HCT116 (cell line): ENCODE measurements around the gene DNAJC25. TPM values are rescaled to one million over a fixed set of nuclear protein-coding genes. Genes with fewer than 3 reads are reported as not detected.

ENCODE experiments used
- ATAC-seq: fragments of 200-7000 bp; cut with Tn5 transposase; 2 replicates; pipeline ENCODE4 v1.9.1; 2020; ENCODE audit warnings: mild to moderate bottlenecking, moderate library complexity
- BruUV-seq: library from RNA; stranded (reverse); fragments of 400-500 nt; replicated peaks from 2 replicates; lab custom pipeline; 2021; lab: Mats Ljungman, UMichigan
- CTCF ChIA-PET: fragments of 300-600 bp; sonication (Branson Sonifier 250); formaldehyde crosslinking; loops from one replicate; lab custom pipeline; 2021; ENCODE audit warnings: antibody characterized with exemption; lab: Charles Lee
- POLR2A ChIA-PET: fragments of 300-600, 350-600 bp; sonication (Branson Sonifier 250); formaldehyde crosslinking; loops from one replicate; lab custom pipeline; 2021; ENCODE audit warnings: antibody characterized with exemption; lab: Charles Lee
- RAD21 ChIA-PET, 2 experiments: fragments of 300-600 bp; sonication (Branson Sonifier 250); formaldehyde crosslinking; loops; one replicate each; lab custom pipeline; 2023; ENCODE audit warnings: low total read pairs in 2 of 2; ENCODE audit not compliant: uncharacterized antibody in 2 of 2, unreplicated experiment in 2 of 2, low non-redundant PET in 1 of 2; lab: Charles Lee
- DNase-seq: peaks from one replicate; pipeline ENCODE4 v3.0.0-alpha.2; 2010; ENCODE audit warnings: low read depth, low spot score
- H2AFZ ChIP-seq: fragments of 200-600 bp; shearing (Covaris generic), sonication (generic); 2 replicates; pipeline ENCODE4 v1.6.1; 2017; ENCODE audit warnings: low read depth, mixed run types, mixed read lengths, antibody characterized with exemption, low read length; ENCODE audit not compliant: poor library complexity, severe bottlenecking
- H3K27ac ChIP-seq: 2 replicates; pipeline ENCODE4 v1.5.1; 2012; ENCODE audit warnings: low read depth, low read length
- H3K27me3 ChIP-seq: fragments of 200-600 bp; sonication (generic); 2 replicates; pipeline ENCODE4 v1.6.1; 2016; ENCODE audit warnings: mixed run types, low read length, mixed read lengths; ENCODE audit not compliant: insufficient read depth
- H3K36me3 ChIP-seq, 2 experiments: fragments of 200-500 bp in 1 of 2; fragments of 200-600 bp in 1 of 2; sonication (Bioruptor generic) in 1 of 2; sonication (generic) in 1 of 2; 2 replicates each; pipeline versions ENCODE4 v1.5.1 to v1.6.1; 2014 to 2016; ENCODE audit warnings: low read length in 2 of 2, inconsistent platforms in 1 of 2, mixed read lengths in 1 of 2, mixed run types in 1 of 2; ENCODE audit not compliant: insufficient read depth in 2 of 2, control insufficient read depth in 1 of 2
- H3K4me1 ChIP-seq, 2 experiments: fragments of 200-600 bp in 1 of 2; sonication (generic) in 1 of 2; 2 replicates each; pipeline versions ENCODE4 v1.5.1 to v1.6.1; 2012 to 2017; ENCODE audit warnings: low read length in 2 of 2, inconsistent platforms in 1 of 2, mild to moderate bottlenecking in 1 of 2, mixed read lengths in 1 of 2, mixed run types in 1 of 2, moderate library complexity in 1 of 2; ENCODE audit not compliant: insufficient read depth in 2 of 2, control insufficient read depth in 1 of 2
- H3K4me2 ChIP-seq: fragments of 200-600 bp; sonication (generic); 2 replicates; pipeline ENCODE4 v1.6.1; 2017; ENCODE audit warnings: mixed run types, low read length, mixed read lengths
- H3K4me3 ChIP-seq, 2 experiments: fragments of 200-600 bp in 1 of 2; sonication (generic) in 1 of 2; replicated peaks in 1 of 2; 2 replicates each; pipeline ENCODE4 v1.5.1; 2011 to 2016; ENCODE audit warnings: low read length in 2 of 2, control low read depth in 1 of 2, low read depth in 1 of 2, mild to moderate bottlenecking in 1 of 2, mixed read lengths in 1 of 2, mixed run types in 1 of 2
- H3K79me2 ChIP-seq: fragments of 200-600 bp; sonication (generic); 2 replicates; pipeline ENCODE4 v1.6.1; 2017; ENCODE audit warnings: mild to moderate bottlenecking, mixed run types, low read length, moderate library complexity, mixed read lengths; ENCODE audit not compliant: insufficient read depth
- H3K9ac ChIP-seq: fragments of 200-600 bp; sonication (generic); 2 replicates; pipeline ENCODE4 v1.6.1; 2016; ENCODE audit warnings: low read length, mixed read lengths
- H3K9me2 ChIP-seq: fragments of 200-600 bp; sonication (generic), shearing (Covaris generic); 2 replicates; pipeline ENCODE4 v1.6.1; 2017; ENCODE audit warnings: mixed run types, mild to moderate bottlenecking, moderate library complexity; ENCODE audit not compliant: insufficient read depth
- H3K9me3 ChIP-seq, 2 experiments: fragments of 200-500 bp in 1 of 2; fragments of 200-600 bp in 1 of 2; sonication (Bioruptor generic) in 1 of 2; sonication (generic) in 1 of 2; 2 replicates each; pipeline ENCODE4 v1.6.1; 2014 to 2017; ENCODE audit warnings: low read length in 2 of 2, mixed read lengths in 2 of 2, inconsistent platforms in 1 of 2, low read depth in 1 of 2, mild to moderate bottlenecking in 1 of 2, mixed run types in 1 of 2, moderate library complexity in 1 of 2; ENCODE audit not compliant: control insufficient read depth in 1 of 2, insufficient read depth in 1 of 2
- H4K20me1 ChIP-seq: fragments of 200-600 bp; sonication (generic), shearing (Covaris generic); 2 replicates; pipeline ENCODE4 v1.6.1; 2017; ENCODE audit warnings: mixed run types, mild to moderate bottlenecking, moderate library complexity; ENCODE audit not compliant: insufficient read depth
- EZH2 ChIP-seq: fragments of 200-600 bp; sonication (generic); IDR thresholded peaks from 2 replicates; pipeline ENCODE4 v1.6.1; 2017; ENCODE audit warnings: antibody characterized with exemption, mixed run types
- EZH2phosphoT487 ChIP-seq: fragments of 200-600 bp; IDR thresholded peaks from 2 replicates; pipeline ENCODE4 v1.6.1; 2018; ENCODE audit warnings: antibody characterized with exemption, borderline replicate concordance
- FOSL1 ChIP-seq: IDR thresholded peaks from 2 replicates; pipeline ENCODE4 v1.6.1; 2012; ENCODE audit warnings: low read depth
- SRF ChIP-seq: IDR thresholded peaks from 2 replicates; pipeline ENCODE4 v1.6.1; 2012; ENCODE audit warnings: low read depth
- intact Hi-C: fragments of 100-400 bp; cut with micrococcal nuclease; formaldehyde crosslinking; loops from 2 replicates; pipeline ENCODE4 v1.10.0; 2022
- total RNA-seq: library from RNA; stranded (reverse); gene quantifications from one replicate; pipeline ENCODE4 v1.2.1, GENCODE V29; 2021; ENCODE audit not compliant: unreplicated experiment

The DNAJC25 gene
- total RNA-seq, 1 experiment from 2014 or later: 7.1 TPM

GRCh38 chr9:111603041-111603440, 28.1 kb upstream of the DNAJC25 start:
- intact Hi-C loops: no loop called here
- H3K9me2 ChIP-seq: no peaks in the 10 kb centered on the region
- peaks cover 4 to 7% of the 10 kb centered on the region in 2 experiments; a peak in 3 of 4 replicates for H3K4me1 ChIP-seq
- H3K4me3 ChIP-seq: no peak overlapping the region
- H3K36me3 ChIP-seq: no peaks in the 10 kb centered on the region
- ATAC-seq: no peak
- ChIA-PET RAD21 (no interaction called here), POLR2A (no interaction called here), CTCF (no interaction called here)
- no peaks in the 10 kb centered on the region for H3K9me3 ChIP-seq
- H3K79me2 ChIP-seq: no peaks in the 10 kb centered on the region
- no peak overlapping the region for H2AFZ ChIP-seq
- no peak overlapping the region for H3K4me2 ChIP-seq
- no peaks in the 10 kb centered on the region for H4K20me1 ChIP-seq
- no peak for DNase-seq
- H3K27me3 ChIP-seq: no peaks in the 10 kb centered on the region
- BruUV-seq: no TSS peak
- no peak overlapping the region for H3K27ac ChIP-seq
- TF ChIP-seq SRF: no peak
- TF ChIP-seq FOSL1: no peak
- no peak for TF ChIP-seq EZH2
- H3K9ac ChIP-seq: no peak overlapping the region

GRCh38 chr9:111604054-111604615, 27.0 kb upstream of the DNAJC25 start:
- no peak for TF ChIP-seq EZH2phosphoT487
- TF ChIP-seq, all 23 proteins: peak for 0
- RAD21 ChIA-PET: no interaction called here
- H4K20me1 ChIP-seq: no peaks in the 10 kb centered on the region
- H3K27ac ChIP-seq: no peak overlapping the region
- H3K9ac ChIP-seq: no peak overlapping the region
- H3K27me3 ChIP-seq: no peaks in the 10 kb centered on the region
- CTCF ChIA-PET: no interaction called here
- intact Hi-C loops: no loop called here
- no peaks in the 10 kb centered on the region for H3K79me2 ChIP-seq
- no peaks in the 10 kb centered on the region for H3K9me2 ChIP-seq
- ATAC-seq (no peak), DNase-seq (no peak)
- peaks cover 4 to 7% of the 10 kb centered on the region in 2 experiments; a peak in 3 of 4 replicates for H3K4me1 ChIP-seq
- no peak overlapping the region for H3K4me3 ChIP-seq
- POLR2A ChIA-PET: no interaction called here
- H3K9me3 ChIP-seq: no peaks in the 10 kb centered on the region
- no peak overlapping the region for H3K4me2 ChIP-seq
- no peaks in the 10 kb centered on the region for H3K36me3 ChIP-seq
- BruUV-seq: no TSS peak
- no peak overlapping the region for H2AFZ ChIP-seq
